ENCODE measurements around the gene DERL2. TPM values are rescaled to one million over a fixed set of nuclear protein-coding genes. Genes with fewer than 3 reads are reported as not detected.
A peak's percentile ranks its signal among the peaks of the same experiment; 100 is the strongest.

The DERL2 gene
- polyA plus RNA-seq, 4 donors, result 57.5 to 69.7 (median 61.2) TPM

DNA sequence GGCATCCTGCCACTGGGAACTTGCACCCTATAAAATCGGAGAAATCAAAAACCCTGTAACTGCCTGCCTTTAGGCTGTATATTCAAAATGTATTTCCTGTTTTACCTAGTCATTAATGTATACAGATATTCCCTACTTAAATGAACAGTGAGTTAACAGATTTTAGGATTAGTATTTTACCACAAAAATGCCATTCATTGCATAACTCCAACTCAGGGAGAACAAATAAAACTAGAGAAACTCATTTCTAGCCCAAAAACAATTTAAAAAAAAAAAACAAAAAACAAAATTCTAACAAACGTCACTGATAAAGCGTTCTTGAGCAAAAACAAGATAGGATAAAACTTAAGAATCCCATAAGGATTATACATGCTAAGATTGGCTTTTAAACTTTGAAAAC lies 13.5 kb downstream of the DERL2 start:
- Histone ChIP-seq H3K4me3 (ENCODE audit: low read depth in 1 of 3, low read length in 3 of 3) (no peak overlapping the region), H3K9me3 (ENCODE audit: control insufficient read depth in 2 of 2, insufficient read depth in 1 of 2, low read depth in 1 of 2, low read length in 1 of 2) (no peaks in the 10 kb centered on the region), H3K27me3 (ENCODE audit: control insufficient read depth in 3 of 3, insufficient read depth in 3 of 3, low read length in 3 of 3) (no peaks in the 10 kb centered on the region), H3K36me3 (ENCODE audit: control insufficient read depth in 3 of 3, insufficient read depth in 2 of 3, low read depth in 1 of 3, low read length in 3 of 3) (peaks cover 8 to 17% (median 13%) of the 10 kb centered on the region in 3 donors), H3K4me1 (ENCODE audit: control insufficient read depth in 3 of 3, insufficient read depth in 2 of 3, low read depth in 1 of 3, low read length in 2 of 3) (no peaks in the 10 kb centered on the region), H3K27ac (ENCODE audit: low read depth in 1 of 3, low read length in 2 of 3) (no peak overlapping the region)
- DNase-seq, result no peak
- 87 to 94% (median 90%) methylated on average over 3 of the region's 3 CpGs for WGBS, 3 donors
- FAIRE-seq, result no peak

- H3K4me3 ChIP-seq (ENCODE audit: low read depth in 1 of 3, low read length in 3 of 3), result peak overlapping the region; percentile 77 to 99 (median 85)
- no peaks in the 10 kb centered on the region for H3K27me3 ChIP-seq (ENCODE audit: control insufficient read depth in 3 of 3, insufficient read depth in 3 of 3, low read length in 3 of 3)
- no peak for FAIRE-seq
- DNase-seq, result peak in 1 of 2 donors; percentile 5
- H3K36me3 ChIP-seq (ENCODE audit: control insufficient read depth in 3 of 3, insufficient read depth in 2 of 3, low read depth in 1 of 3, low read length in 3 of 3), result peaks cover 1 to 4% (median 1%) of the 10 kb centered on the region in 3 donors
- H3K27ac ChIP-seq (ENCODE audit: low read depth in 1 of 3, low read length in 2 of 3), result peak overlapping the region in 2 of 3 donors; percentile 39 to 82
- peaks cover 0 to 8% (median 4%) of the 10 kb centered on the region in 3 donors for H3K4me1 ChIP-seq (ENCODE audit: control insufficient read depth in 3 of 3, insufficient read depth in 2 of 3, low read depth in 1 of 3, low read length in 2 of 3)
- WGBS, 3 donors, result 0 to 1% (median 1%) methylated on average over 17 of the region's 17 CpGs
- H3K9me3 ChIP-seq (ENCODE audit: control insufficient read depth in 2 of 2, insufficient read depth in 1 of 2, low read depth in 1 of 2, low read length in 1 of 2), result no peaks in the 10 kb centered on the region
These were observed 17.9 kb downstream of the DERL2 start for GRCh38 chr17:5468075-5468473.

- peaks cover 0 to 4% (median 0%) of the 10 kb centered on the region in 3 donors for H3K36me3 ChIP-seq (ENCODE audit: control insufficient read depth in 3 of 3, insufficient read depth in 2 of 3, low read depth in 1 of 3, low read length in 3 of 3)
- H3K9me3 ChIP-seq (ENCODE audit: control insufficient read depth in 2 of 2, insufficient read depth in 1 of 2, low read depth in 1 of 2, low read length in 1 of 2), result no peaks in the 10 kb centered on the region
- 3 to 10% (median 8%) methylated on average over 8 of the region's 8 CpGs for WGBS, 3 donors
- no peaks in the 10 kb centered on the region for H3K27me3 ChIP-seq (ENCODE audit: control insufficient read depth in 3 of 3, insufficient read depth in 3 of 3, low read length in 3 of 3)
- DNase-seq, result peak in 1 of 2 donors; percentile 9
- FAIRE-seq, result no peak
- peak overlapping the region in 2 of 3 donors; percentile 77 to 85 for H3K4me3 ChIP-seq (ENCODE audit: low read depth in 1 of 3, low read length in 3 of 3)
- peaks cover 0 to 8% (median 4%) of the 10 kb centered on the region in 3 donors for H3K4me1 ChIP-seq (ENCODE audit: control insufficient read depth in 3 of 3, insufficient read depth in 2 of 3, low read depth in 1 of 3, low read length in 2 of 3)
- H3K27ac ChIP-seq (ENCODE audit: low read depth in 1 of 3, low read length in 2 of 3), result no peak overlapping the region
These were observed 18.6 kb downstream of the DERL2 start for GRCh38 chr17:5467416-5467815.

DNA sequence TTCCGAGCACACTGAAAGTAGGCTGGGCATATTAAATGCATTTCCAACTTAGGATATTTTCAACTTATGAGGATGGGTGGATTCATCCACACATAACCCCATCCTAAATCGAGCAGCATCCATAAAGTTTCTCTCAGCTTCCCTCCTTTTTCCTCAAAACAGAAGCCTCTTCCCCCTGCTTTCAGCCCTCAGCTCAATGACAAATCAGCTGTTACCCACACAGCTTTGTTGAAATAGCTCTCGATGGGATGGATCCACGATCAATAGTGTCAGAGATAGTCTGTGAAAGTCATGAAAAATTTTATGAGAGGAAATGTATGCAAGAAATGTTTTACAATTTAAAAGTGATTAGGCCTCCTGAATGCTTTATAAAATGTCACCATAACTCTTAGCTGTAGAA lies 19.7 kb downstream of the DERL2 start:
- Histone ChIP-seq H3K9me3 (ENCODE audit: control insufficient read depth in 2 of 2, insufficient read depth in 1 of 2, low read depth in 1 of 2, low read length in 1 of 2) (no peaks in the 10 kb centered on the region), H3K27me3 (ENCODE audit: control insufficient read depth in 3 of 3, insufficient read depth in 3 of 3, low read length in 3 of 3) (no peaks in the 10 kb centered on the region), H3K27ac (ENCODE audit: low read depth in 1 of 3, low read length in 2 of 3) (no peak overlapping the region), H3K4me1 (ENCODE audit: control insufficient read depth in 3 of 3, insufficient read depth in 2 of 3, low read depth in 1 of 3, low read length in 2 of 3) (peaks cover 0 to 8% (median 4%) of the 10 kb centered on the region in 3 donors), H3K36me3 (ENCODE audit: control insufficient read depth in 3 of 3, insufficient read depth in 2 of 3, low read depth in 1 of 3, low read length in 3 of 3) (peaks cover 0 to 3% (median 0%) of the 10 kb centered on the region in 3 donors), H3K4me3 (ENCODE audit: low read depth in 1 of 3, low read length in 3 of 3) (no peak overlapping the region)
- no peak for FAIRE-seq
- 84 to 94% (median 90%) methylated on average over 4 of the region's 4 CpGs for WGBS, 3 donors
- DNase-seq, result no peak

- FAIRE-seq, result no peak
- Histone ChIP-seq H3K4me1 (ENCODE audit: control insufficient read depth in 3 of 3, insufficient read depth in 2 of 3, low read depth in 1 of 3, low read length in 2 of 3) (peaks cover 0 to 8% (median 4%) of the 10 kb centered on the region in 3 donors), H3K9me3 (ENCODE audit: control insufficient read depth in 2 of 2, insufficient read depth in 1 of 2, low read depth in 1 of 2, low read length in 1 of 2) (no peaks in the 10 kb centered on the region), H3K27ac (ENCODE audit: low read depth in 1 of 3, low read length in 2 of 3) (no peak overlapping the region), H3K36me3 (ENCODE audit: control insufficient read depth in 3 of 3, insufficient read depth in 2 of 3, low read depth in 1 of 3, low read length in 3 of 3) (peaks cover 0 to 16% (median 0%) of the 10 kb centered on the region in 3 donors), H3K27me3 (ENCODE audit: control insufficient read depth in 3 of 3, insufficient read depth in 3 of 3, low read length in 3 of 3) (no peaks in the 10 kb centered on the region), H3K4me3 (ENCODE audit: low read depth in 1 of 3, low read length in 3 of 3) (no peak overlapping the region)
- no peak for DNase-seq
- WGBS, 3 donors, result 85 to 90% (median 88%) methylated on average over 10 of the region's 10 CpGs
These were observed 21.1 kb downstream of the DERL2 start for GRCh38 chr17:5464717-5465507.

DNA sequence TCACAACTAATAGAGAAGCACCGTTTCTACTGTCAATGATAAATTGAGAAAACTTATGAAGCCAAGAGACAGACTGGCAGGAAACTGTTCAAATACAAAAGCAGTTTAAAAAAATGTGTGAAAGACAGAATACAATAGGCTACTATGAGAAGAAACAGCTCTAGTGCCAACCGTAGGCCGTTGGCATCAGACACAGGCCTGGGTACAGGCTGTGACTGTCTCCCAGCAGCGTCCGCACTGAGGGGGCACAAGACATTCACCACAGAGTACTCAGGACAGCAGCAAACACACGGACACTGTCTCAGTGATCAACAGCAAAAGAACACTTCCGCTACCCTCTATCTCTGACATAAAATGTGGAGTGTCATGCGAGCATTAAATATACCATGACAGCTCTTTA lies 39.2 kb downstream of the DERL2 start:
- no peaks in the 10 kb centered on the region for H3K4me1 ChIP-seq (ENCODE audit: control insufficient read depth in 3 of 3, insufficient read depth in 2 of 3, low read depth in 1 of 3, low read length in 2 of 3)
- H3K9me3 ChIP-seq (ENCODE audit: control insufficient read depth in 2 of 2, insufficient read depth in 1 of 2, low read depth in 1 of 2, low read length in 1 of 2), result no peaks in the 10 kb centered on the region
- H3K27ac ChIP-seq (ENCODE audit: low read depth in 1 of 3, low read length in 2 of 3), result no peak overlapping the region
- FAIRE-seq (no peak), DNase-seq (no peak)
- H3K27me3 ChIP-seq (ENCODE audit: control insufficient read depth in 3 of 3, insufficient read depth in 3 of 3, low read length in 3 of 3), result no peaks in the 10 kb centered on the region
- H3K36me3 ChIP-seq (ENCODE audit: control insufficient read depth in 3 of 3, insufficient read depth in 2 of 3, low read depth in 1 of 3, low read length in 3 of 3), result peaks cover 7 to 54% (median 9%) of the 10 kb centered on the region in 3 donors
- H3K4me3 ChIP-seq (ENCODE audit: low read depth in 1 of 3, low read length in 3 of 3), result no peak overlapping the region
- WGBS, 3 donors, result 90 to 93% (median 91%) methylated on average over 8 of the region's 8 CpGs

- no peak for DNase-seq
- FAIRE-seq, result no peak
- Histone ChIP-seq H3K9me3 (ENCODE audit: control insufficient read depth in 2 of 2, insufficient read depth in 1 of 2, low read depth in 1 of 2, low read length in 1 of 2) (no peaks in the 10 kb centered on the region), H3K27ac (ENCODE audit: low read depth in 1 of 3, low read length in 2 of 3) (no peak overlapping the region), H3K4me1 (ENCODE audit: control insufficient read depth in 3 of 3, insufficient read depth in 2 of 3, low read depth in 1 of 3, low read length in 2 of 3) (peaks cover 0 to 5% (median 2%) of the 10 kb centered on the region in 3 donors), H3K36me3 (ENCODE audit: control insufficient read depth in 3 of 3, insufficient read depth in 2 of 3, low read depth in 1 of 3, low read length in 3 of 3) (peaks cover 2 to 43% (median 8%) of the 10 kb centered on the region in 3 donors), H3K27me3 (ENCODE audit: control insufficient read depth in 3 of 3, insufficient read depth in 3 of 3, low read length in 3 of 3) (no peaks in the 10 kb centered on the region), H3K4me3 (ENCODE audit: low read depth in 1 of 3, low read length in 3 of 3) (no peak overlapping the region)
- 93 to 97% (median 96%) methylated on average over 22 of the region's 22 CpGs for WGBS, 3 donors
These were observed 41.8 kb downstream of the DERL2 start for GRCh38 chr17:5444209-5444608.

DNA sequence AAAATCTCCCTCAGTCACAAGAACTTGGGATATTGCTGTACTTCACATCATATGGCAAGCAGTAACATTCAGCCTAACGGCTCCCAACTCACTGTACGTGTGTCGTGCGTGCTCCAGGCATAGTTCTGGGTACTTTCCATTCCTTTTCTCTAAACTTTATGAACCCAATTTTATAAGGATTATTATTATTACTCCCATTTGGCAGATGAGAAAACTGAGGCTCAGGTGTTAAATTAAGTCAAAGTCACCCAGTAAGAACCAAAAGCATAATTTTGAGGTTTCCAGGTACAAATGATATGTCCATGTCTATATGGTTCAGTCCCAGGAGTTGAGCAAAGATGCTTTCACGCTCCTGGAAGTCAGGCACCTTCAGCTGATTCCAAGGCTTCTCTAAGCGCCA lies 42.2 kb downstream of the DERL2 start:
- peaks cover 2 to 43% (median 7%) of the 10 kb centered on the region in 3 donors for H3K36me3 ChIP-seq (ENCODE audit: control insufficient read depth in 3 of 3, insufficient read depth in 2 of 3, low read depth in 1 of 3, low read length in 3 of 3)

More for the DNA sequence above, 42.2 kb downstream of the DERL2 start:
- H3K27ac ChIP-seq (ENCODE audit: low read depth in 1 of 3, low read length in 2 of 3), result no peak overlapping the region
- no peaks in the 10 kb centered on the region for H3K9me3 ChIP-seq (ENCODE audit: control insufficient read depth in 2 of 2, insufficient read depth in 1 of 2, low read depth in 1 of 2, low read length in 1 of 2)
- no peak for DNase-seq
- 95 to 97% (median 96%) methylated on average over 6 of the region's 6 CpGs for WGBS, 3 donors
- H3K4me3 ChIP-seq (ENCODE audit: low read depth in 1 of 3, low read length in 3 of 3), result no peak overlapping the region
- no peak for FAIRE-seq
- no peaks in the 10 kb centered on the region for H3K27me3 ChIP-seq (ENCODE audit: control insufficient read depth in 3 of 3, insufficient read depth in 3 of 3, low read length in 3 of 3)
- peaks cover 0 to 5% (median 3%) of the 10 kb centered on the region in 3 donors for H3K4me1 ChIP-seq (ENCODE audit: control insufficient read depth in 3 of 3, insufficient read depth in 2 of 3, low read depth in 1 of 3, low read length in 2 of 3)

Measured in small intestine (tissue), 7 donors.